Stimulated activated naive CD8-positive, alpha-beta T cell treated with anti-CD3 and anti-CD28 coated beads, Interleukin-15, Interleukin-2, amounts not matched to agents 100 U/mL and 50 U/mL, for 24 hours (primary cell): ENCODE data around the gene VTN.

Source experiments
- ATAC-seq: fragments of 150-1000 bp; cut with Tn5 transposase; one replicate; pipeline ENCODE4 v1.10.0; 2021
- DNase-seq: peaks from one replicate; pipeline ENCODE4 v3.0.0; 2021

VTN gene

DNA sequence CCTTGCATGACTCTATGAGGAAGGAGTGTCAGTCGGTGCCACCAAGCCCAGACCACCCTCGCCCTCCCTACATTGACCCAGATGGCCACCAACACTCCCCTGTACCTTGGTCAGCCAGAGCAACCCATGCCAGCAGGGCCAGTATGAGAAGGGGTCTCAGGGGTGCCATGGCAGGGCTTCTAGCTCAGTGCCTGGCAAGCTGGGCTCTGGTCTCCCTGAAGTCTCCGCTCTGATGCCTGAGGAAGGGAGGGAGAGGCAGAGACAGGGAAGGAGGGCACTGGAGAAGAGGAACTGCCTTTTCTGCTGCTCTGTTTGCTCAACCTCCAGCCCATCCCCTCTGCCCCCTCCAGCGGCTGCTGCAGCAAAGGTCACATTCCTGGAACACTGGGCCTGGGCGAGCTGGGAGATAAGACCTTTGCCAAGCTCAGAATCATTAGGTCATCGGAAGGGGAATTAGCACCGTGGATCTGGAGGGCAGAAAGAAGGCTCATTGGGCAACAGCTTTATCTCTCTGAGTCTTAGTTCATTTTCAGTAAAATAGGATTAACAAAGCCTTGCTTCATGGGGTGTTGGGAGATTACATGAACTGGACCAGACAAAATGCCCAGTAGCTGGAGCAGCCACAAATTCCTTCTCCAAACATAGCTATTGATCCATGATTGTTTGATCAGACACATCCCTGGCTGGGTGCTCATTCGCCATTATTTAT is at the start of gene VTN:
Gene VTN, minus strand, starts transcription at position 273 of the 709 bp plus-strand sequence. Its CDS starts 104 bp downstream, at position 169.
- ATAC-seq = no peak

DNA sequence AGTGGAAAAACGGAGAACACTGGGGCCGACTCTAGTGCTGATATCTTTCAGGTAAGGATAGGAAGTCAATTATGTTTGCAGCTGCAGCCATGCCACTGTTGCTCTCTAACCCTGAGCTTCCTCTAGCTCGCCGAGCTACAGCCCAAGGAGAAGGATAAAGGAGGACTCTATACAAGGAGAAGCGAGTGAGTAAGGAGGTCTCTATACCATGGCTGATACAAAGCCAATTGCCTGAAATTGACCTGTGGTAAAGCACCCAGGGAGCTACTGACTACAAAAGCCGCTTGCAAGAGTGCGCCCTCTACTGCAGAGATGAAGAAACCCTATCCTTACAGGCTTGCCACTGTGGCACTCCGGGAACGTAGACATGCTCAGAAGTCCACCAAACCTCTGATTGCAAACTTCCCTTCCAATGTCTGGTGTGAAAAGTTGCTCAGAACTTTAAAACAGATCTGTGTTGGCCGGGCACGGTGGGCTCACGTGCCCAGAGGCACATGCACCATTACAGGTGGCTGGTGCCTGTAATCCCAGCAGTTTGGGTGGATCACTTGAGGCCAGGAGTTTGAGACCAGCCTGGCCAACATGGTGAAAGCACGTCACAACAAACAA is 46.7 kb upstream of the VTN start:
- ATAC-seq = peak; percentile 81
- DNase-seq = peak; percentile 52

More for the DNA sequence above, at the start of gene VTN:
- no peak for DNase-seq

DNA sequence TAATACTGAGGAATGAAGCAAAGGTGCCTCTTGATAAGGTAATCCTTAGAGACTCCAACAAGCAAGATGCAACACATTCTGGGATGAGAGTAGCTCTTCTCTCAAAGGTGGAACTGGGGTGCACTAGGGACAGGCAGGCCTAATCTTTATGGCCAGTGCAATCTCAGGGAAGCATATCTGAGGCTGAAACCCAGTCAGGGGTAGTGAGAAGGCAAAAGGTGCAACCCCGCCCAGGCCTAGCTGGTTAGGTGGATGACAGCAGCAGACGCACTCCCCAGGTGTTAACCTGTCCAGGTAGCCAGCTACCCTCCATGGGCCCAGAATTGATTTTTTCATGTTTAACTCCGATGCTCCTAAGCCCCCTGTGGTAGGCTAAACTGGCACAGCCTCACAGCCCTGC is 45.8 kb upstream of the VTN start:
- ATAC-seq (no peak), DNase-seq (no peak)

GRCh38 chr17:28413804-28414203 is 43.7 kb upstream of the VTN start:
- no peak for DNase-seq
- ATAC-seq = no peak

- DNase-seq (no peak), ATAC-seq (no peak)
Observed at GRCh38 chr17:28412099-28412498, 42.0 kb upstream of the VTN start.

DNA sequence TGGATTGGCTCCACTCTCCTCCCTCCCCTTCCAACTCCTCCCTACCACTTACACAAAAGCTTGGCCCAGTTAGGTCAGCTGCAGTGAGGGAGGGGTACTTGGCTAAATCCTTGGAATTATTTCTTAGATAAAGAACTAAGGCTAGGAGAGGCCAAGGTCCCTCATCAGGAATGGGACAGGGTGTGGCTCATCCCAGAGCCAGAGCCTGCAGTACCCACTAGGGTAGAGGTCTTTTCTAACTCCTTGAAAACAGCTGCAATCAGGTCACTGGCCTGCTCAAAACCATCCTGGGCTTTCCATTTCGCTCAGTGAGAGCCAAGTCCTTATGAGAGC is 37.8 kb upstream of the VTN start:
- DNase-seq = no peak
- no peak for ATAC-seq

DNA sequence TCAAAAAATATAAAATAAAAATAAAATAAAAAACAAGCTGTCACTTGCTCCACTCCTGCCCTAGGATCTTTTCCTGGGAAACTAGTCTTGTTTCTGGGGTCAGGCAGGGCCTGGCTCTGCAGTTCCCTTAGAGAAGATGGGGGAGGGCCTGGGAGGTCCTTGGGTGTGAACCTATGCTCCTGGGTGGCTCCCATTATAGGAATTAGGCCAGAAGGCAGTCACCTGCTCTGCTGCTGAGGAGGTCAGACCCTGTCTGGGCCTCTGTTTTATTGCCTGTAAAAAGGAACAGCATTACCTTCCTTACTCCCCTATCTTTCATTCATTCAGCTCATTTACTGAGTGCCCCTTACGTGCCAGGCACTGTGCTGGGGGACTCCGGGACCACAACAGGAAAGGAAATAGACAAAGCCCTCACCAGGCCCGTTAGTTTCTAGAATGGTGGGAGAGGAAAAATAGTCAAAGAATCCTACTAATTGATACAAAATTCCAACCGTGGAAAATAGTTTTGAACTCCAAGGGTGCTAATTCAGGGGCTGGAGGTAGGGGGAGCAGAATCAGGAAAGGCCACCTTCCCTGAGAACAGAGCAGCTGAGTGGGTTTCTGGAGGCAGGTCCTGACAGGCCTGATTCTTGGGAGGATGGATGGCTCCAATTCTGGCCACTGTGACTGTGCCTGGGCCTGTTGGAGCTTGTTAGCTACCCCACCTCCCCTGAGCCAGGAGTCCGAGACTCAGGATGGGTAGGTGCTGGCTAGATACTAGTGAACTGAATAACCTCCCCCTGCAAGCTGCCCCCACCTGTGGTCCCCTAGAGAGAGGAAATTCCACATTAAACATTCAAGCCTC is 37.2 kb upstream of the VTN start:
- ATAC-seq = no peak

GRCh38 chr17:28406473-28406814 is 36.3 kb upstream of the VTN start:
- ATAC-seq (no peak), DNase-seq (no peak)

More for the DNA sequence above, 37.2 kb upstream of the VTN start:
- DNase-seq = no peak

DNA sequence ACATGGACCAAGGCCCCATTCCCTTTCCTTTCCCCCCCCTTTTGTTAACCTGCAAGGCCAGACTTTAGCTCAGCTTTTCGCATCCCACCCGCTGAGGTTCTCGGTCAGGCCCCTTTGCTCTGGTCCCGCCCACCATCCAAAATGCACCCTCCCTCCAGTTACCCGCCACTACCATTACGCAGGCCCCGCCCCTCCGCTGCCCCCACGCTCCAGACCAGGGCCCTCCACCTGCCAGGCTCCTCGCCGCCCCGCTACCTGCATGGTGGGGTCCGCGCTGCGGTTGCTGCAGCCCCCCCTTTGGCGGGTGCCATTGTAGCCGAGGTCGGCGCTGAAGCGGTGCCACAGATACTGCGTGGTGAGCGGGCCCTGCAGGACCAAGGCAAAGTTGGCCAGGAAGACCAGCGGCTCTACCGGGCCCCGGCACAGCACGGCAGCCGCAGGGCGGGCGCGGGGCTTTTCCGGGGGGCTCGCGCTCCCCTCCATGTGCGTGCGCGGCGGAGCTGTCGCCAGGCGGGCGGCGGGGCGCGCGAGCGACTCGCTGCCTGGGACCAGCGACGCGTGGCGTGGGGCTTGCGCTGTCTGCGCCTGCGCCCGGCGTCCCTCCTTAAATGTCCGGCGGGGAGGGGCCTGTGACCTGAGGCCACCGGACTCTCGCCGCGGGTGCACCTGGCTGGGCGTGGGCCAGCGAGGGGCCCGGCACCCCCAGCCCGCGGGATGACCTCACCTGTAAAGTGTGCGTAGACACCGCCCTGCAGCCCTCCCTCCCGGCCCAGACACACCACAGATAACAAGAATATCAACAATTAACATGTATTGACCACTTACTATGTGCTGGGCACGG is 35.7 kb upstream of the VTN start, which contains the start of gene SLC46A1:
Gene SLC46A1, minus strand, starts transcription at position 581 of the 841 bp plus-strand sequence. Its CDS starts 98 bp downstream, at position 483.
- ATAC-seq = peak; percentile 82
- peak; percentile 81 for DNase-seq

- DNase-seq (no peak), ATAC-seq (no peak)
Observed at GRCh38 chr17:28404812-28405570, 34.9 kb upstream of the VTN start.

DNA sequence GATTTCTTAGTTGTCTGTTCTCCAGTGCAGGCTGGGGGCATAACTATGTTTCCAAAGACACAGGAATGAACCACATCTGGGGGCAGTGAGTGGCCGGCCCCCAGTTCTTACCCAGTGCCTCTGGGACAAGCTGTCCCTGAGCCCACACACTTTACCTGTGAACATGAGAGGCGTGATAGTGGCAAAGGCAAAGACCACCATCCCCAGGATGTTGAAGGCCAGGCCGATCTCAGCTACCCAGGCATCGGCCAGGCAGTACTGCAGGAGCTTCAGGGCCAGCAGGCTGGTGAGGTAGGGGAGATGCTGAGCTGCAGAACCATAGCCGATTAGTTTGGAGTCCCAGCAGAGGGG is 34.3 kb upstream of the VTN start:
- no peak for ATAC-seq
- no peak for DNase-seq

DNA sequence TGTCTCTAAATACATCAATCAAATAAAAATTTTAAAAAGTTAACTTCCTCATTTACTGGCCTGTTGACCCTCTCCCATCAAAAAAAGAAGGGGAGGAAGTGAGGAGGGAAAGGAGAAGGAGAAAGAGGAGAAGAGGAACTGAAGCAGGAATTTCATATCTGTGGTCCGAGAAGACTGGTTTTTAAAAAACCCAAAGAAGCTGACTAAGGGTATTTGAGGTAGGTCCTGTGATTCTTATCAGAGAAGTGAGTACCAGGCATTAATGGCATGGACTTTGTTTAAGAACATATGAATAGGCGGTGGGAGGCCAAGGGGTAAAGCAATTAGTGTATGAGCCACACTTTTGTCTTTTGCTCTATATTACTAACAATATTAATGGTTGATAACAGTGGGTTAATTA is 33.9 kb upstream of the VTN start:
- DNase-seq = no peak
- ATAC-seq = no peak

DNA sequence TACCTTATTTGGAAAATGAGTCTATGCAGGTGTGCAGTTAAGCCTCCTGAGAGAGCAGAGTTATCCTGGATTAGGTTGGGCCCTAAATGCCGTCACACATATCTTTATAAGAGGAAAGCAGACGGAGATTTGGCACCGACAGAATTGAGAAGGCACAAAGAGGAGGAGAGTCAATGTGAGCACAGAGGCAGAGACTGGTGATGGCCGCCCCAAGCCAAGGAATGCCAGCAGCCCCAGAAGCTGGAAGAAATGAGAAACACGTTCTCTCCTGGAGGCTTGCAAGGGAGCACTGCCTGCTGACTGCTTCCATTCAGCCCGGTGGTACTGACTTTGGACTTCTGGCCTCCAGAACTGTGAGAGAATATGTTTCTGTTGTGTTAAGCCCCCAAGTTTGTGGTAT is 32.7 kb upstream of the VTN start:
- ATAC-seq = no peak
- no peak for DNase-seq

DNA sequence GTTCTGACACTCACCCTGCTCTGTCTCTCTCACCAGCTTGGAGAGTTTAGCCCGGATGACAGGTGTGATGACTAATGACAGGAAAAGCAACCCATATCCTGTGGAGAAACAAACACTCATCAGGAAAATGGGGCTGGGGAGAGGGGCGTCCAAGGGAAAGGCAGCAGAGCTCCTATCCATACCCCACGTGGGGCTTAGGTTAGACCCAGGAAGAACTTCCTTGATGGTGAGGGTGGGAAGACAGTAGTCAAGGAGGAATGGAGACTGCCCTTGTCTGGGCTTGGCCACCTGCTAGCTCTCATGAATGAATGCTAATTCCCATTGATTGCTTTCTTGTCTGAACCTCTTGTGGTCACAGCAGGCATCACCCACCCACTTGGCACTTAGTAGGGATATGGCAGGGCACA is 32.1 kb upstream of the VTN start:
- no peak for DNase-seq
- ATAC-seq = no peak

- DNase-seq (no peak), ATAC-seq (no peak)
Observed at GRCh38 chr17:28399808-28400207, 29.7 kb upstream of the VTN start.

DNA sequence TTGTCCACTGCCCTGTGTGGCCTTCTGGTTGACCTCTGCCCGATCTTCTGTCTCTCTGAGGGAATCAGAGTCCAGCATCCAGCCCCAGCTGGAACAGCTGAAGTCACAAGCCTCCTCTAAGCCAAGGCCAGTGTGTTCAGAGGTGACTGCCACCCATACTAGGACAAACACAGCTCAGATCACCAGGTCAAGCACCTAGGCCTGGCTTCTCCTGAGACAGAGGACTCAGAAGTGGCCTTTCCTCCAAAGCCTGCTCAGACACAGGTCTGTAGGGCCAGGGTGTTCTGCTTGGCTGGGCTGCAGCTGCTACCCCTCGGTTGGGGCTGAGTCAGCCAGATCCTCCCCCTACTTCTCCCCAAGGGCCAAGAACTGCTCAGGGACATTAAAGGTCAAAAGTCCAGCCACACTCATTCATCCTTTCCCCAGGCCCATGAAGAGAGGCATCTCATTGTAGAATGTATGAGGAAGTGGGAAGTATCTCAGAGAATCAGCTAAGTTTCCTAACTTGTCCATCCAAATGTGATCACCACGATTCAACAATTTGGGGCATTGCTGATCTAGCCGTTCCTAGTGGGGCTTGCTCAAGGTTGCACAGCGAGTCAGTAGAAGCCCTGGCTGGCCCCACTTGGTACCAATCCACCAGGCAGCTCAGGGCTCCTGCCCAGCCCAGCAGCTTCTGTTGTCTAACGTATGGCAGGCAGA is 28.3 kb upstream of the VTN start:
- DNase-seq (no peak), ATAC-seq (no peak)

- DNase-seq = no peak
- ATAC-seq = no peak
Observed at GRCh38 chr17:28397687-28398279, 27.7 kb upstream of the VTN start.

DNA sequence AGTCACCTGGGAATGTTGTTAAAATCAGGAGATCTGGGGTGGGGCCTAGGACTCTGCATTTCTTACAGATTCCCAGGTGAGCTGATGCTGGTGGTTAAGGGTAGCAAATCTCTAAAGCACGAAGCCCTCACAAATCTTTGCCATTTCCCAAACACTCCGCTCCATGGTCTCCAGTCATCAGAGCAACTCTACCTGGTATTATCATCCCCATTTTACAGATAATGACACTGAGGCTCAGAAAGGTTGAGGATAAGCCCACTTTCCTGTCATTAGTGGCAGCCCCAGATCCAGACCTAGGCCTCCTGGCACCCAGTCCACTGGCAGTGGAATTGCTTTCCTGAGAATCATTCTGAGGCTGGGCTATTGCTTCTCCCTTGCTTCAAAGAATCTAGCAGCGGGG is 27.2 kb upstream of the VTN start:
- ATAC-seq (no peak), DNase-seq (no peak)

DNA sequence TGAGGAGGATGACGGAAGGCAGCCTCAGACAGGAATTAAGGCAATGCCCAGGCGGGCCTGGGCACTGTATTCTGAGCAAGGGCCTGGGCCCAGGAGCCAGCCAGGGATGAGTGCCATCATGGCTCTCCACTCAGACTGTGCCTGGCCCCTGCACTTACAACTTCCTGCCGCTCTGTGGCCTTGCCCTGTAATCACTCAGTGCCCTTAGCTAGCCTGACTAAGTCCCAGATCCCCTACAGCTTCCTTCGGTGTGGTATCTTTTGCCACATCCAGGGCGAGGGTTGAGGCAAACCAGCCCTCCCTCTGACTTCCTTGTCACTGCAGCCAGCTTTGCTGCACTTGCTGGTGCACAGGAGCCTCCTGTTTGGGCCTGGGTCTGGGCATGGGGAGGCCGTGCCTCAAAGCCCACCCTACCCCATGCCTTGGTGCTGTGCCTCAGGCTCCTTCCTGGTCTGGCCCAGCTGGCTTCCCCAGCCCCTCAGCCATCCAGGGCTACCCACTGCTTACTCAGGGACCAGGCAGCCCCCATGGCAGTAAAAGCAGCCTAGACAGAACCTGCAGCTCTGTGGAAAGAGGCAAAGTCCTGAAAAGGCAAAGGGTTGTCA is 26.6 kb upstream of the VTN start:
- ATAC-seq (no peak), DNase-seq (no peak)

DNA sequence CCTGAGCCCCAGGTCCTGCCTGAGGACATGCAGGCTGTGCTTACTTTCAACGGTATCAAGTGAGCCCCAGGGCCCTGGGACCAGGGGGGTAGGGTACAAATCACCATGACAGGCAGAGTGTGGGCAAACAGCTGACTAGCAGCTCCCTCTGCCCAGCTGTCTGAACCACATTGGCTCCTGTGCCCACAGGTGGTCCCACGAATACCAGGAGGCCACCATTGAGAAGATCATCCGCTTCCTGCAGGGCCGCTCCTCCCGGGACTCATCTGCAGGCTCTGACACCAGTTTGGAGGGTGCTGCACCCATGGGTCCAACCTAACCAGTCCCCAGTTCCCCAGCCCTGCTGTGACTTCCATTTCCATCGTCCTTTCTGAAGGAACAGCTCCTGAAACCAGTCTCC is 25.9 kb upstream of the VTN start:
- DNase-seq (no peak), ATAC-seq (no peak)
